A673 (cell line): ENCODE measurements around the gene GLRX3. TPM values are rescaled to one million over a fixed set of nuclear protein-coding genes. Genes with fewer than 3 reads are reported as not detected.

ENCODE experiments used
- BruUV-seq: library from RNA; stranded (reverse); fragments of 400-500 nt; replicated peaks from 2 replicates; lab custom pipeline; 2021; lab: Mats Ljungman, UMichigan
- CTCF ChIA-PET: fragments of 300-600 bp; sonication (Branson Sonifier 250); formaldehyde crosslinking; loops from one replicate; lab custom pipeline; 2022; ENCODE audit warnings: antibody characterized with exemption; lab: Charles Lee
- POLR2A ChIA-PET: fragments of 300-600 bp; sonication (Branson Sonifier 250); formaldehyde crosslinking; loops from one replicate; lab custom pipeline; 2022; ENCODE audit warnings: antibody characterized with exemption; ENCODE audit not compliant: low non-redundant PET; lab: Charles Lee
- DNase-seq: peaks from one replicate; pipeline ENCODE4 v3.0.0-alpha.2; 2015; ENCODE audit warnings: low spot score
- H3K27ac ChIP-seq: fragments of 200-600 bp; sonication (generic); 2 replicates; pipeline ENCODE4 v1.5.1; 2016; ENCODE audit warnings: mixed run types, low read depth, mild to moderate bottlenecking, mixed read lengths, antibody characterized with exemption, low read length; ENCODE audit not compliant: poor library complexity, severe bottlenecking
- H3K27me3 ChIP-seq: fragments of 200-600 bp; sonication (generic); replicated peaks from 2 replicates; pipeline ENCODE4 v1.6.1; 2017; ENCODE audit warnings: mixed run types, low read depth, mild to moderate bottlenecking, mixed read lengths, antibody characterized with exemption, low read length; ENCODE audit not compliant: insufficient read depth, poor library complexity
- H3K36me3 ChIP-seq: fragments of 200-600 bp; sonication (generic); 2 replicates; pipeline ENCODE4 v1.6.1; 2016; ENCODE audit warnings: mixed run types, mild to moderate bottlenecking, mixed read lengths, antibody characterized with exemption, low read length; ENCODE audit not compliant: insufficient read depth, poor library complexity, severe bottlenecking
- H3K4me1 ChIP-seq: fragments of 200-600 bp; sonication (generic); 2 replicates; pipeline ENCODE4 v1.6.1; 2017; ENCODE audit warnings: mixed run types, mild to moderate bottlenecking, mixed read lengths, antibody characterized with exemption, low read length; ENCODE audit not compliant: insufficient read depth, poor library complexity, severe bottlenecking
- H3K4me3 ChIP-seq: fragments of 200-600 bp; sonication (generic); 2 replicates; pipeline ENCODE4 v1.5.1; 2016; ENCODE audit warnings: low read depth, mixed run types, mild to moderate bottlenecking, mixed read lengths, low read length; ENCODE audit not compliant: poor library complexity, severe bottlenecking
- H3K9me3 ChIP-seq: fragments of 200-600 bp; sonication (generic); 2 replicates; pipeline ENCODE4 v1.6.1; 2016; ENCODE audit warnings: mixed run types, low read depth, mild to moderate bottlenecking, mixed read lengths, antibody characterized with exemption, low read length; ENCODE audit not compliant: poor library complexity, severe bottlenecking
- CTCF ChIP-seq: fragments of 300-800, 200-600 bp; sonication (generic); conservative IDR thresholded peaks from 2 replicates; pipeline ENCODE4 v1.5.1; 2017; ENCODE audit warnings: low read depth, mild to moderate bottlenecking, antibody characterized with exemption, low read length, moderate library complexity, mixed read lengths
- EZH2 ChIP-seq: fragments of 200-600 bp; sonication (generic); IDR thresholded peaks from 2 replicates; pipeline ENCODE4 v1.6.1; 2017; ENCODE audit warnings: borderline replicate concordance, low read depth, mild to moderate bottlenecking, mixed read lengths, antibody characterized with exemption, low read length; ENCODE audit not compliant: poor library complexity, severe bottlenecking
- intact Hi-C: fragments of 100-400 bp; cut with micrococcal nuclease; formaldehyde crosslinking; loops from one replicate; pipeline ENCODE4 v1.10.0; 2022; ENCODE audit not compliant: unreplicated experiment
- total RNA-seq: library from RNA; stranded (reverse); gene quantifications from 2 replicates; pipeline ENCODE4 v1.2.3, GENCODE V29; 2021

Gene GLRX3
- total RNA-seq, 1 experiment from 2014 or later = 197 TPM

GRCh38 chr10:130188195-130189175 lies 52.3 kb downstream of the GLRX3 start:
- TF ChIP-seq EZH2 (no peak), CTCF (no peak)
- H3K4me3 ChIP-seq = no peak overlapping the region
- no peaks in the 10 kb centered on the region for H3K4me1 ChIP-seq
- no peak overlapping the region for H3K27ac ChIP-seq
- ChIA-PET POLR2A (no interaction called here), CTCF (no interaction called here)
- no peak for DNase-seq
- H3K9me3 ChIP-seq = no peaks in the 10 kb centered on the region
- H3K36me3 ChIP-seq = peaks cover 13% of the 10 kb centered on the region
- no TSS peak for BruUV-seq
- H3K27me3 ChIP-seq = no peaks in the 10 kb centered on the region
- intact Hi-C loops = no loop called here

GRCh38 chr10:130189608-130190054 lies 53.4 kb downstream of the GLRX3 start:
- no peak overlapping the region for H3K27ac ChIP-seq
- H3K4me1 ChIP-seq = no peaks in the 10 kb centered on the region
- no peak for DNase-seq
- peaks cover 6% of the 10 kb centered on the region for H3K36me3 ChIP-seq
- no peak overlapping the region for H3K4me3 ChIP-seq
- no peaks in the 10 kb centered on the region for H3K9me3 ChIP-seq
- ChIA-PET POLR2A (no interaction called here), CTCF (interaction anchor here (0.7 kb wide), 1 partner anchor 1833 kb away, joined by 3 read pairs; no protein-coding TSS in a partner anchor)
- intact Hi-C loops = loop anchor here (2.0 to 5.0 kb wide), 2 partner anchors 143 to 1685 kb away; no protein-coding TSS in a partner anchor
- BruUV-seq = no TSS peak
- TF ChIP-seq CTCF (no peak), EZH2 (no peak)
- H3K27me3 ChIP-seq = no peaks in the 10 kb centered on the region

GRCh38 chr10:130190055-130190736 lies 54.0 kb downstream of the GLRX3 start:
- CTCF ChIA-PET = interaction anchor here (0.7 kb wide), 2 partner anchors 629 to 1833 kb away, joined by 3 read pairs; no protein-coding TSS in a partner anchor
- BruUV-seq = no TSS peak

More at GRCh38 chr10:130190055-130190736, 54.0 kb downstream of the GLRX3 start:
- intact Hi-C loops = loop anchor here (2.0 to 5.0 kb wide), 2 partner anchors 142 to 1685 kb away; no protein-coding TSS in a partner anchor
- TF ChIP-seq EZH2 (no peak), CTCF (peak; percentile 96)
- Histone ChIP-seq H3K27ac (peak overlapping the region; percentile 68), H3K36me3 (no peaks in the 10 kb centered on the region), H3K27me3 (no peaks in the 10 kb centered on the region), H3K9me3 (no peaks in the 10 kb centered on the region), H3K4me3 (peak overlapping the region; percentile 64), H3K4me1 (no peaks in the 10 kb centered on the region)
- POLR2A ChIA-PET = no interaction called here
- DNase-seq = peak; percentile 90
